ENCODE results near the gene SLC7A14. TPM values are rescaled to one million over a fixed set of nuclear protein-coding genes. Genes with fewer than 3 reads are reported as not detected.

The SLC7A14 gene
- total RNA-seq, 1 experiment from 2014 or later: not detected

DNA sequence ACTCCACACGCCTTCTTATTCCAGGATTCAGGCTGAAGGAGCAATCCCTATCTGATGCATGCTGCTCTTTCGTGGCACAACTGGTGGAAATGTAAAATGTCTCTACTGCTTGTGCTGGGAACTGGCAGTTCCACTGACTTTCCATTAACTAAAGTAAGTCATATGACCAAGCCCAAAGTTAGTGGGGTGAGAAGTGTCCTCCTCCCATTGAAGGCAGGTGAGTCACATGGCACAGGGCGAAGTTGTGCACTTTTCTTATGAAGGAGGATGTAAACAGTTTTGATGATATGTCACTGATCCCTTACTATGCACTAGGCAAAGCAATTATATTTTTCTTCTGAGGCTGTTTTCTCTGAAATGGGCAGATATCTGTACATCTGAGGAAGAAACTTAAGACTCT is 51.6 kb downstream of the SLC7A14 start:
- Histone ChIP-seq H3K27me3 (ENCODE audit: insufficient read depth, low read length) (0 out of 2 replicates have a peak, but pooled peaks cover 7% of the 10 kb centered on the region), H3K4me2 (ENCODE audit: low read length) (no peak overlapping the region), H3K36me3 (ENCODE audit: control insufficient read depth in 1 of 2, insufficient read depth in 2 of 2, low read length in 2 of 2) (no peaks in the 10 kb centered on the region), H3K9ac (ENCODE audit: low read length) (no peak overlapping the region), H3K4me3 (replicated peaks in 1 of 2; ENCODE audit: low read depth in 1 of 2, low read length in 2 of 2) (no peak overlapping the region), H3K4me1 (ENCODE audit: control insufficient read depth in 1 of 2, insufficient read depth in 2 of 2, low read length in 2 of 2) (no peaks in the 10 kb centered on the region), H3K9me3 (ENCODE audit: control insufficient read depth in 1 of 2, insufficient read depth in 1 of 2, low read depth in 1 of 2, low read length in 2 of 2) (no peaks in the 10 kb centered on the region), H2AFZ (ENCODE audit: low read depth, low read length, poor library complexity, severe bottlenecking) (no peak overlapping the region), H3K27ac (ENCODE audit: low read depth, low read length) (no peak overlapping the region), H3K79me2 (ENCODE audit: insufficient read depth, low read length) (no peaks in the 10 kb centered on the region), H4K20me1 (ENCODE audit: insufficient read depth) (no peaks in the 10 kb centered on the region), H3K9me2 (ENCODE audit: insufficient read depth) (no peaks in the 10 kb centered on the region)
- CTCF ChIA-PET: no interaction called here
- RAD21 ChIA-PET (ENCODE audit: low non-redundant PET in 1 of 2, low total read pairs in 2 of 2, uncharacterized antibody in 2 of 2, unreplicated experiment in 2 of 2): no interaction called here
- no peak for ATAC-seq
- no peak for DNase-seq (ENCODE audit: low read depth, low spot score)
- TF ChIP-seq TCF7L2 (IDR thresholded peaks at IDR 0.05; ENCODE audit: borderline replicate concordance, extremely low read depth, insufficient read depth, insufficient read length) (no peak), MAX (IDR thresholded peaks at IDR 0.05) (no peak), EZH2 (IDR thresholded peaks at IDR 0.05) (no peak), CBX3 (IDR thresholded peaks at IDR 0.05; ENCODE audit: low read depth) (no peak), EGR1 (IDR thresholded peaks at IDR 0.05; ENCODE audit: low read depth) (no peak), ATF3 (IDR thresholded peaks at IDR 0.05) (no peak), POLR2A (IDR thresholded peaks at IDR 0.05; ENCODE audit: borderline replicate concordance, extremely low read depth, insufficient read depth, insufficient read length) (no peak), ZNF274 (IDR thresholded peaks at IDR 0.05; ENCODE audit: low read depth, low read length) (no peak), ZFX (IDR thresholded peaks at IDR 0.05) (no peak), EZH2phosphoT487 (IDR thresholded peaks at IDR 0.05; ENCODE audit: borderline replicate concordance) (no peak), JUND (IDR thresholded peaks at IDR 0.05) (no peak), RAD21 (IDR thresholded peaks at IDR 0.05; ENCODE audit: low read depth) (no peak), FOSL1 (IDR thresholded peaks at IDR 0.05; ENCODE audit: low read depth) (no peak), SP1 (IDR thresholded peaks at IDR 0.05; ENCODE audit: low read depth) (no peak), ELF1 (IDR thresholded peaks at IDR 0.05; ENCODE audit: borderline replicate concordance, low read depth) (no peak), POLR2AphosphoS5 (IDR thresholded peaks at IDR 0.05; ENCODE audit: low read depth, low read length) (no peak)
- TF ChIP-seq, protein P1, sequence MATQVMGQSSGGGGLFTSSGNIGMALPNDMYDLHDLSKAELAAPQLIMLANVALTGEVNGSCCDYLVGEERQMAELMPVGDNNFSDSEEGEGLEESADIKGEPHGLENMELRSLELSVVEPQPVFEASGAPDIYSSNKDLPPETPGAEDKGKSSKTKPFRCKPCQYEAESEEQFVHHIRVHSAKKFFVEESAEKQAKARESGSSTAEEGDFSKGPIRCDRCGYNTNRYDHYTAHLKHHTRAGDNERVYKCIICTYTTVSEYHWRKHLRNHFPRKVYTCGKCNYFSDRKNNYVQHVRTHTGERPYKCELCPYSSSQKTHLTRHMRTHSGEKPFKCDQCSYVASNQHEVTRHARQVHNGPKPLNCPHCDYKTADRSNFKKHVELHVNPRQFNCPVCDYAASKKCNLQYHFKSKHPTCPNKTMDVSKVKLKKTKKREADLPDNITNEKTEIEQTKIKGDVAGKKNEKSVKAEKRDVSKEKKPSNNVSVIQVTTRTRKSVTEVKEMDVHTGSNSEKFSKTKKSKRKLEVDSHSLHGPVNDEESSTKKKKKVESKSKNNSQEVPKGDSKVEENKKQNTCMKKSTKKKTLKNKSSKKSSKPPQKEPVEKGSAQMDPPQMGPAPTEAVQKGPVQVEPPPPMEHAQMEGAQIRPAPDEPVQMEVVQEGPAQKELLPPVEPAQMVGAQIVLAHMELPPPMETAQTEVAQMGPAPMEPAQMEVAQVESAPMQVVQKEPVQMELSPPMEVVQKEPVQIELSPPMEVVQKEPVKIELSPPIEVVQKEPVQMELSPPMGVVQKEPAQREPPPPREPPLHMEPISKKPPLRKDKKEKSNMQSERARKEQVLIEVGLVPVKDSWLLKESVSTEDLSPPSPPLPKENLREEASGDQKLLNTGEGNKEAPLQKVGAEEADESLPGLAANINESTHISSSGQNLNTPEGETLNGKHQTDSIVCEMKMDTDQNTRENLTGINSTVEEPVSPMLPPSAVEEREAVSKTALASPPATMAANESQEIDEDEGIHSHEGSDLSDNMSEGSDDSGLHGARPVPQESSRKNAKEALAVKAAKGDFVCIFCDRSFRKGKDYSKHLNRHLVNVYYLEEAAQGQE (IDR thresholded peaks at IDR 0.05; ENCODE audit: low read depth): no peak
- TF ChIP-seq, protein P2, sequence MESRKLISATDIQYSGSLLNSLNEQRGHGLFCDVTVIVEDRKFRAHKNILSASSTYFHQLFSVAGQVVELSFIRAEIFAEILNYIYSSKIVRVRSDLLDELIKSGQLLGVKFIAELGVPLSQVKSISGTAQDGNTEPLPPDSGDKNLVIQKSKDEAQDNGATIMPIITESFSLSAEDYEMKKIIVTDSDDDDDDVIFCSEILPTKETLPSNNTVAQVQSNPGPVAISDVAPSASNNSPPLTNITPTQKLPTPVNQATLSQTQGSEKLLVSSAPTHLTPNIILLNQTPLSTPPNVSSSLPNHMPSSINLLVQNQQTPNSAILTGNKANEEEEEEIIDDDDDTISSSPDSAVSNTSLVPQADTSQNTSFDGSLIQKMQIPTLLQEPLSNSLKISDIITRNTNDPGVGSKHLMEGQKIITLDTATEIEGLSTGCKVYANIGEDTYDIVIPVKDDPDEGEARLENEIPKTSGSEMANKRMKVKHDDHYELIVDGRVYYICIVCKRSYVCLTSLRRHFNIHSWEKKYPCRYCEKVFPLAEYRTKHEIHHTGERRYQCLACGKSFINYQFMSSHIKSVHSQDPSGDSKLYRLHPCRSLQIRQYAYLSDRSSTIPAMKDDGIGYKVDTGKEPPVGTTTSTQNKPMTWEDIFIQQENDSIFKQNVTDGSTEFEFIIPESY (IDR thresholded peaks at IDR 0.05; ENCODE audit: extremely low read depth, insufficient replicate concordance, low read length): no peak
- POLR2A ChIA-PET: no interaction called here
- BruUV-seq (replicated peaks): no TSS peak
- intact Hi-C loops (cut with micrococcal nuclease): no loop called here
